Activated CD8-positive, alpha-beta memory T cell treated with anti-CD3 and anti-CD28 coated beads for 48 hours (primary cell): ENCODE measurements around the gene CCRL2.

Source experiments
- DNase-seq, 3 experiments: peaks; one replicate each; pipeline ENCODE4 v3.0.0-alpha.2; 2020; ENCODE audit warnings: low read depth in 2 of 3, low spot score in 2 of 3

The CCRL2 gene

GRCh38 chr3:46455231-46456115 is 48.4 kb downstream of the CCRL2 start:
- no peak for DNase-seq

- DNase-seq: no peak
These were observed 49.1 kb downstream of the CCRL2 start for GRCh38 chr3:46456118-46456517.
